Sigmoid colon (tissue), 7 donors: Measurements from ENCODE around the gene DIP2C. TPM values are rescaled to one million over a fixed set of nuclear protein-coding genes. Genes with fewer than 3 reads are reported as not detected.

Experiments
- DNase-seq: peaks from one replicate; pipeline ENCODE4 v3.0.0-alpha.2; 2019
- H3K27ac ChIP-seq, 4 donors: fragments of 200-600 bp; sonication (generic); one replicate each; pipeline ENCODE4 v1.5.1; 2016 to 2019; ENCODE audit warnings: mild to moderate bottlenecking in 1 of 4
- H3K27me3 ChIP-seq, 3 donors: fragments of 200-600 bp; sonication (generic); one replicate each; pipeline ENCODE4 v1.5.1; 2019; ENCODE audit warnings: mild to moderate bottlenecking in 1 of 3
- H3K36me3 ChIP-seq, 4 donors: fragments of 200-600 bp; sonication (generic); one replicate each; pipeline ENCODE4 v1.5.1; 2016 to 2019
- H3K4me1 ChIP-seq, 4 donors: fragments of 200-600 bp; sonication (generic); one replicate each; pipeline ENCODE4 v1.5.1; 2017 to 2019
- H3K4me3 ChIP-seq, 4 donors: fragments of 200-600 bp; sonication (generic); one replicate each; pipeline ENCODE4 v1.5.1; 2017 to 2019; ENCODE audit warnings: mild to moderate bottlenecking in 2 of 4, moderate library complexity in 1 of 4
- H3K9me3 ChIP-seq, 4 donors: fragments of 200-600 bp in 3 of 4; sonication (generic) in 3 of 4; one replicate each; pipeline versions ENCODE4 v1.5.1 to v1.6.1; 2013 to 2019
- EP300 ChIP-seq, 4 donors: sonication (generic); formaldehyde crosslinking; IDR thresholded peaks; one replicate each; pipeline ENCODE4 v1.6.1; 2017; ENCODE audit warnings: antibody characterized with exemption in 4 of 4
- POLR2A ChIP-seq, 2 donors: fragments of 450-650 bp; IDR thresholded peaks; one replicate each; pipeline ENCODE4 v1.6.1; 2016; ENCODE audit warnings: antibody characterized with exemption in 2 of 2, mild to moderate bottlenecking in 2 of 2, moderate library complexity in 2 of 2
- POLR2AphosphoS5 ChIP-seq, 4 donors: sonication (generic); formaldehyde crosslinking; IDR thresholded peaks; one replicate each; pipeline ENCODE4 v1.6.1; 2017; ENCODE audit warnings: antibody characterized with exemption in 4 of 4
- WGBS, 2 donors: extraction: QIAGEN DNeasy Blood & Tissue Kit; methylation state at CpG; one replicate each; pipeline ENCODE4 v1.1.7; 2013; 5-methylcytosine and 5-hydroxymethylcytosine counted together
- intact Hi-C: fragments of 100-400 bp; cut with DNase I; formaldehyde crosslinking; loops from one replicate; pipeline ENCODE4 v1.15.1; 2023
- polyA plus RNA-seq, 3 donors: library from polyadenylated mRNA; stranded (reverse); fragments of 200-250 nt; gene quantifications; one replicate each; pipeline ENCODE4 v1.2.3, GENCODE V29; 2013
- total RNA-seq, 4 donors: library from RNA; depleted of rRNA; stranded (reverse); fragments of >200 nt; gene quantifications; one replicate each; pipeline ENCODE4 v1.1.0, GENCODE V29; 2016
- TF ChIP-seq, protein P1 (sequence below), 4 experiments: fragments of 450-650 bp in 3 of 4; fragments of 200-600 bp in 1 of 4; IDR thresholded peaks; one replicate each; pipeline ENCODE4 v1.5.1; 2016 to 2019; ENCODE audit warnings: antibody characterized with exemption in 4 of 4, mild to moderate bottlenecking in 3 of 4, moderate library complexity in 2 of 4
- donor health status: healthy with polysubstance abuse.
- donor health status: Bipolar disorder and iron deficiency.
- donor health status: healthy.

Gene DIP2C
- total and polyA plus RNA-seq, 7 donors = 1.8 to 67.9 (median 42.1) TPM

GRCh38 chr10:639001-639750 is 50.3 kb downstream of the DIP2C start:
- H3K36me3 ChIP-seq = no peaks in the 10 kb centered on the region
- 92 to 93% methylated on average over 42 of the region's 42 CpGs for WGBS, 2 donors
- peak; percentile 52 for DNase-seq
- TF ChIP-seq POLR2A (IDR thresholded peaks at IDR 0.05) = no peak
- peak overlapping the region in 2 of 4 donors; percentile 13 to 40 for H3K27ac ChIP-seq
- H3K4me1 ChIP-seq = peaks cover 0 to 46% (median 31%) of the 10 kb centered on the region in 4 donors
- intact Hi-C loops = no loop called here
- H3K27me3 ChIP-seq = no peaks in the 10 kb centered on the region
- no peaks in the 10 kb centered on the region for H3K9me3 ChIP-seq
- no peak overlapping the region for H3K4me3 ChIP-seq

GRCh38 chr10:637771-638195 is 51.7 kb downstream of the DIP2C start:
- Histone ChIP-seq H3K4me1 (peaks cover 0 to 59% (median 45%) of the 10 kb centered on the region in 4 donors), H3K27ac (peak overlapping the region in 3 of 4 donors; percentile 42 to 90 (median 88)), H3K9me3 (no peaks in the 10 kb centered on the region), H3K27me3 (no peaks in the 10 kb centered on the region), H3K4me3 (no peak overlapping the region), H3K36me3 (no peaks in the 10 kb centered on the region)
- WGBS, 2 donors = 78 to 89% methylated on average over 9 of the region's 9 CpGs
- DNase-seq = peak; percentile 60
- intact Hi-C loops = no loop called here
- TF ChIP-seq POLR2AphosphoS5 (IDR thresholded peaks at IDR 0.05) = no peak
- TF ChIP-seq POLR2A (IDR thresholded peaks at IDR 0.05) = no peak
- TF ChIP-seq EP300 (IDR thresholded peaks at IDR 0.05) = no peak
- TF ChIP-seq, protein P1, sequence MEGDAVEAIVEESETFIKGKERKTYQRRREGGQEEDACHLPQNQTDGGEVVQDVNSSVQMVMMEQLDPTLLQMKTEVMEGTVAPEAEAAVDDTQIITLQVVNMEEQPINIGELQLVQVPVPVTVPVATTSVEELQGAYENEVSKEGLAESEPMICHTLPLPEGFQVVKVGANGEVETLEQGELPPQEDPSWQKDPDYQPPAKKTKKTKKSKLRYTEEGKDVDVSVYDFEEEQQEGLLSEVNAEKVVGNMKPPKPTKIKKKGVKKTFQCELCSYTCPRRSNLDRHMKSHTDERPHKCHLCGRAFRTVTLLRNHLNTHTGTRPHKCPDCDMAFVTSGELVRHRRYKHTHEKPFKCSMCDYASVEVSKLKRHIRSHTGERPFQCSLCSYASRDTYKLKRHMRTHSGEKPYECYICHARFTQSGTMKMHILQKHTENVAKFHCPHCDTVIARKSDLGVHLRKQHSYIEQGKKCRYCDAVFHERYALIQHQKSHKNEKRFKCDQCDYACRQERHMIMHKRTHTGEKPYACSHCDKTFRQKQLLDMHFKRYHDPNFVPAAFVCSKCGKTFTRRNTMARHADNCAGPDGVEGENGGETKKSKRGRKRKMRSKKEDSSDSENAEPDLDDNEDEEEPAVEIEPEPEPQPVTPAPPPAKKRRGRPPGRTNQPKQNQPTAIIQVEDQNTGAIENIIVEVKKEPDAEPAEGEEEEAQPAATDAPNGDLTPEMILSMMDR (IDR thresholded peaks at IDR 0.05) = no peak

DNA sequence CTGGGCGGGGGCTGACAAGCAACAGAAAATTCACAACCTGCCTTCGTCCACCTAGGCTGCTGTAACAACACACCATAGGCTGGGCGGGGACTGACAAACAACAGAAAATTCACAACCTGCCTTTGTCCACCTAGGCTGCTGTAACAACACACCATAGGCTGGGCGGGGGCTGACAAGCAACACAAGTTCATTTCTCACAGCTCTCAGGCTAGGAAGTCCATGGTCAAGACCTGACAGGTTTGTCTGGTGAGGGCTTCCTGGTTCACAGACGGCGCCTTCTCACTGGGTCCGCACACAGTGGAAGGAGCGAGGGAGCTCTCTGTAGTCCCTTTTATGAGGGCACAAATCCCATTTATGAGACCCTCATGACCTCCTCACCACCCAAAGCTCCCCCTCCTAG is 52.2 kb downstream of the DIP2C start:
- WGBS, 2 donors = 63 to 70% methylated on average over 8 of the region's 8 CpGs
- peak overlapping the region in 2 of 4 donors; percentile 88 to 90 for H3K27ac ChIP-seq
- H3K9me3 ChIP-seq = no peaks in the 10 kb centered on the region
- no peaks in the 10 kb centered on the region for H3K27me3 ChIP-seq
- intact Hi-C loops = no loop called here
- TF ChIP-seq POLR2AphosphoS5 (IDR thresholded peaks at IDR 0.05) = no peak
- no peak for TF ChIP-seq EP300 (IDR thresholded peaks at IDR 0.05)
- TF ChIP-seq, protein P1 (IDR thresholded peaks at IDR 0.05) = no peak
- no peak for TF ChIP-seq POLR2A (IDR thresholded peaks at IDR 0.05)
- H3K36me3 ChIP-seq = no peaks in the 10 kb centered on the region
- H3K4me1 ChIP-seq = peaks cover 0 to 55% (median 41%) of the 10 kb centered on the region in 4 donors
- peak; percentile 41 for DNase-seq
- H3K4me3 ChIP-seq = no peak overlapping the region

DNA sequence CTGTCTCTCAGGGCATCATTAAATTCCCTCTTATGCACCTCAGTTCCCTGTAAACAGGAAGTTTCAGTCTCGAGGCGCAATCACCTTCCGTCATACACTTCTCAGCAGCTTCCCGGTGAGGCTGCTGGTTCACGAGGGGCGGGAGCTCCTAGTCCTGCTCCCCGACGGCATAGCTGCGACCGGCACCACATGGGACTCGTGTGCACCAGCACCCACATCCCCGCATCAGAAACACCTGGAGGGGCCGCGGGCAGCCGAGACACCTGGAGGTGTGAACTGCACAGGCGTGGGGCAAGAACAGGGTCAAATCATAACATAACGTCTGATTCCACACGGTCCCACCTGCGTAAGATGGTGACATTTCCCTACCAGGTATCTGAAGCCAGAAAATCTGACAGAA is 52.7 kb downstream of the DIP2C start:
- Histone ChIP-seq H3K36me3 (no peaks in the 10 kb centered on the region), H3K27ac (peak overlapping the region in 2 of 4 donors; percentile 88 to 90), H3K27me3 (no peaks in the 10 kb centered on the region), H3K4me3 (no peak overlapping the region), H3K9me3 (no peaks in the 10 kb centered on the region), H3K4me1 (peaks cover 0 to 51% (median 38%) of the 10 kb centered on the region in 4 donors)
- 75 to 90% methylated on average over 19 of the region's 19 CpGs for WGBS, 2 donors
- TF ChIP-seq EP300 (IDR thresholded peaks at IDR 0.05) (no peak), POLR2AphosphoS5 (IDR thresholded peaks at IDR 0.05) (no peak), POLR2A (IDR thresholded peaks at IDR 0.05) (no peak)
- TF ChIP-seq, protein P1 (IDR thresholded peaks at IDR 0.05) = no peak
- intact Hi-C loops = no loop called here
- peak; percentile 64 for DNase-seq

GRCh38 chr10:636016-636730 is 53.3 kb downstream of the DIP2C start:
- no peak for DNase-seq
- 92 to 96% methylated on average over 25 of the region's 25 CpGs for WGBS, 2 donors
- H3K27ac ChIP-seq = peak overlapping the region in 3 of 4 donors; percentile 80 to 90 (median 88)
- TF ChIP-seq POLR2A (IDR thresholded peaks at IDR 0.05) = no peak
- TF ChIP-seq, protein P1 (IDR thresholded peaks at IDR 0.05) = no peak
- no peak for TF ChIP-seq EP300 (IDR thresholded peaks at IDR 0.05)
- H3K9me3 ChIP-seq = no peaks in the 10 kb centered on the region
- intact Hi-C loops = no loop called here
- H3K27me3 ChIP-seq = no peaks in the 10 kb centered on the region
- no peak overlapping the region for H3K4me3 ChIP-seq
- H3K36me3 ChIP-seq = no peaks in the 10 kb centered on the region
- peaks cover 0 to 49% (median 39%) of the 10 kb centered on the region in 4 donors for H3K4me1 ChIP-seq
